NB4 (cell line): ENCODE data around the gene OS9.

Source experiments
- CTCF ChIP-seq: IDR thresholded peaks from one replicate; pipeline ENCODE4 v1.5.1; 2012; ENCODE audit warnings: low read depth, low read length
- TF ChIP-seq, protein P1 (sequence below): IDR thresholded peaks from 2 replicates; pipeline ENCODE4 v1.6.1; 2011; ENCODE audit warnings: low read depth, low read length

DNA sequence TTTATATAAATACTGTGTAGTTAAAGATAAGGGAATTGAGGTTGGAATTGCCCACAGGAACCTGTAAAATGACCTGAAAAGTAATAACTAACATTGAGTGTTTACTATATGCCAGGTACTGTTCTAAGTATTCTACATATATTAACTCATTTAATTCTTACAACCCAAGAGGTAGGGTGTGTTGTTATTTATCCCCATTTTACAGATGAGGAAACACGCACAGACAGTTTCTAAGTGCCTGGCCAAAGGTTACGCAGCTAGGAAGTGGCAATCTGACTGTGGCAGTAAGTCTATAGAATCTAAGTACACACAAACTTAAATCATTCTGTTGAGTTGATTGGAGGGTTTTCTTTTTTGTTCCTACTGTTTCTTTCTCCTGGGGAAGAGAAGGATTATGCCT is 49.8 kb downstream of the OS9 start:
- no peak for TF ChIP-seq CTCF
- TF ChIP-seq, protein P1, sequence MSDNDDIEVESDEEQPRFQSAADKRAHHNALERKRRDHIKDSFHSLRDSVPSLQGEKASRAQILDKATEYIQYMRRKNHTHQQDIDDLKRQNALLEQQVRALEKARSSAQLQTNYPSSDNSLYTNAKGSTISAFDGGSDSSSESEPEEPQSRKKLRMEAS = no peak
